NCI-H345 (cell line): Measurements from ENCODE around the gene TNS4.

Experiments
- DNase-seq: peaks from one replicate; lab custom pipeline; 2025; lab: John Stamatoyannopoulos, UW

Gene TNS4

DNA sequence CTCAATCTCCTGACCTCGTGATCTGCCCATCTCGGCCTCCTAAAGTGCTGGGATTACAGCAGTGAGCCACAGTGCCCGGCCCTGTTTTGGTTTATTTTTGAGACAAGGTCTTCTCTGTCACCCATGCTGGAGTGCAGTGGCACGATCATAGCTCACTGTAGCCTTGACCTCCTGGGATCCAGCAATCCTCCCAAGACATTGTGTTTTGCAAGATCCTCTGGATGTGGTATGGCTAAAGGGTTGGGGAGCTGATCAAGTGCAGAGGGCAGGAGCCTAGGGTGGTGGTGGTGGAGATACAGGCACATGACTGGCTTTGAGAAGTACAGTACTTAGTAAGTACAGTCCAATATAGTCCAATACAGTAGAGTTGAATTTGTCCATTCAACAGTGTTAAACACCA, 16.6 kb upstream of the TNS4 start:
- no peak for DNase-seq

DNA sequence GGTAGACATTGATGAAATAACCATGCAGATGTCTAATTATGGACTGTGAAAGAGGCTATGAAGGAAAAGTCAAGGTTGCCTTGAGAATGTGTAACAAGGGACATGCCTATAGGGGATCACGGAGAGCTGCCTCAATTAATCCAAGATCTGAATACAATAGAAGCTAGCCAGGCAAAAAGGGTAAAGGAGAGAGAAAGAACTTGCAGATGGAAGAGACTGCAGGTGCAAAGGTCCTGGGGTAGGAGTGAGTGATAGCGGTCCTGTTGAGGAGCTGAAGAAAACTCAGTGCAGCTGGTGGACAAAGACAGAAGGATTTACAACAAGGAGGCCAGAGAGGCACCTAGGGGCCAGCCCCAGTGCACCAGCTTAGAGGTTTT, 15.9 kb upstream of the TNS4 start:
- DNase-seq: no peak

DNA sequence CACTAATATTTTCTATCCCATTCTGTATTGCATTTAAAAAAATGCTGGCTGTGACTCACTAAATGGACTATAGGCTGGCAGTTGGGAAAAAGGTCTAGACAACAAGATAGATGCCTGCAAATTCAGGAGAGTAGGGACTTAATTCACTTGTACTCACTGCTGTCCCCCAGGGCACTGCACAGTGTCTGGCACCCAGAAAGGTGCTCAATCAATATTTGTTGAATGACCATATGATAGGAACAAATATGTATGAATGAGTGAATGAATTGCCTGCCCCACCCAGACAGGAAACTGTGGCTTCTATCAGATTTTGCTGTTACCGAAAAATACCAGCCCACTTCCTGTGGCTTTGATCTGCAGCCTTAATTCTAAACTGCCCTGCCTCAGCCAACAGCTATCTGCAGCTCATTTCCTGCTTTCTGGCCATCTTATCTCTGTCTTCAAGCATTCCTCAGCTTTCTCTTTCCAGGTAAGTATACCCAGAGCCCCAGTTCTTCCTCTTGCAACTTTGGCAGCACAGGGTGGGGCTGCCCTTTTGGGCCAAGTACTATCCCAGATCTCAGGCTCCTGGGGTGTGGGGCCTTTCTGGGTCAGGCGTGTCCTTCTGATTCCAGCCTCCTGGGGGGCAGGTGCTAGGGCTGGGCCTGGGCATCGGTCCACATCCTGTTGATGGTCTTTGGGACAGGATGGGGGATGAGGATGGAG, 15.3 kb upstream of the TNS4 start:
- no peak for DNase-seq

DNA sequence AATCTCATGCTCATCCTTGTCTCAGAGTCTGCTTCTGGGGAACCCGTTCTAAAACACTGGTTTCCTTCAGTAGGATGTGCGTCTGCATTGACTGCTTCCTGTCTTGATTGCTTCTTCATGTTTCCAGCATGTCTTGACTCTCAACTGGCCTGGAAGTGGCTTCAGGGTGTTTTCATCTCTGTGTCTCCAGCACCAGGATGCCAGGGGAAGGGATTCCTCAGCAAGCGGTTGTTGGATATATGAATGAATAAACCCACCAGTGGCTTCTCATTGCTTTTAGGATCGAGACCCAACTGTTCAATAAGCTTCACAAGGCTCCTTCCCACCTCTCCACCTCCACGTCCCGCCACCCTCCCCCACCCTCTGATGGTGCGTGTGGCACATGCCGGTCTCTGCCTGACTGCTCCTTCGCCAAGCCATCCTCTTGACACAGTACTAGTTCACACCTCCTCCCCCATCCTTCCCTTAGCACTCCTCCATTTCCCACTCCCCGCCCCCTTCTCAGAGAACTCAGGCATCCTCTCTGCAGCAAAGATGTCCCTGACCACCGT, 14.1 kb upstream of the TNS4 start:
- DNase-seq: no peak

DNA sequence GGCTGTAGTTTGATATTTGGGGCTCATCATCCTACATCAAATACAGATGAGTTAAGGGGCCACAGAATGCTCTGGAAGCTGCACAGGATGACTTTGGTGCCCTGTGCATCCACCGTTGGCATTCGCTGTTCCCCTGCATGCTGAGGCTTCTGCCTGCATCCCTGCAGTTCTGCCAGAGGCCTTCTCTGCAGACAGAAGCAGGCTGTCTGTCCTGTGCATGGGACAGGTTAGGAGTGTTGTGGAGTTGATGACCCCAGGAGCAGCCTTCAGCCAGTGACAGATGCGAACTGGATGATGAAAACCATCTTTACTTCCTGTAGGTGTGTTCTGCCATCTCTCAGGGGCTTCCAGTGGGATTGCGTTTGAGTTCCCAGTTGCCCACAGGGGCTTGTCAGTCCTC, 13.6 kb upstream of the TNS4 start:
- DNase-seq: no peak

DNA sequence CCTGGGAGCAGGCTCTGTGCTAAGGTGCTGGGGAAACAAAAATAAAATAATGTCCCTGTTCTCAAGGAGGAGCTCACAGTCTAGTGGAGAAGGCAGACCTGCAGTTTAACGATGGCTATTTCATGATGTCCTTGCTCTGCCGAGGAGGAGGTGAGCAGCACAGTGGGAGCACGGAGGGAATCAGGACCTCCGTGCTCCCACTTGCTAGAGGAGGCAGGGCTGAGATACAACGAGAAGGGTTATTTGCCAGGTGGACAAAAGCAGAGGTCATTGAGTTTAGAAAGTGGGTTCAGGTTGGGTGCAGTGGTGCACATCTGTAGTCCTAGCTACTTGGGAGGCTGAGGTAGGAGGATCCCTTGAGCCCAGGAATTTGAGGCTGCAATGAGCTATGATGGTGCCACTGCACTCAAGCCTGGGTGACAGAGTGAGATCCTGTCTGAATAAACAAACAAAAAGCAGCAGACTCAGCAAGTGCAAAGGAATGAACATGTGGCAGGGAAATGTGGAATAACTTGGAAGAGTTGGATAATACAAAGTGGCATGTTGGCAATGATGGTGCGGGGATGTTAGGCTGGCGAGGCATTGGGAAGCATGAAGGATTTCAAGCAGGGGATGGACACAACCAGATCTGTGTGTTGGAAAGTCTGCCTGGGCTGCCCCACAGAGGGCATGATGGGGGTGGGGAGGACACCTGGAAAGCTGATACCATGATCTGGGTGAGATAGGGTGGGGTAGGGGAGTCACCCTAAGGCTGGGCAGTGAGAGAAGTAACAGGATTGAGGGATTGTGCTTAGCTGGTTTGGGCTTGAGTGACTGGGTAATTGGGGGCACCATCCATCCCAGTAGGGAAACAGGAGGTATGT, 12.8 kb upstream of the TNS4 start:
- no peak for DNase-seq

DNA sequence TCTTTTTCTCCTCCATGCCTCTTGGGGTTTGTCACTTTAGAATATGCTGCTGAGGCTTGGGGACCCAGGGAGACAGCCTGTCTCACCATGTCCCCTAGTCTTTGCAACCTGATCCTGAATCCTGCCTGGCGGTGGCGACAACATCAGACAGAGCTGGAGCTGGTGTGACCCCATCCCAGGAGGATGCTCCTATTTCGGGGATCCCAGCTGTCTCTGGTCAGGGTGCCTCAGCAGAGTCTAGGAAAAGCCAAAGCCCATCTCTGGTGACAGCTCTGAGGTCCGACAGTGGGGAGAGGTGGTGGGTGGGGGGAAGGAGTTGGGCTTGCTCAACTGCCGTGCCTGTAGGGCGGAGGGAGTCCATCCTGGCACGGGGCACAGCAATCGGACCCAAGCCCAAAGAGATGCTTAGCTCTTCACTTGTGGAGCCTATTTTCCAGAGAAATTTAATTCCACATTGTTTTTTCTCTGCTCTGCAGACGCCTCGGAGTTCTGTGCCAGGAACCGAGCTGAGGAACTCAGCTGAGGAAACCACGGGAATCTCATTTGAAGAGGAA, 10.3 kb upstream of the TNS4 start:
- no peak for DNase-seq

DNA sequence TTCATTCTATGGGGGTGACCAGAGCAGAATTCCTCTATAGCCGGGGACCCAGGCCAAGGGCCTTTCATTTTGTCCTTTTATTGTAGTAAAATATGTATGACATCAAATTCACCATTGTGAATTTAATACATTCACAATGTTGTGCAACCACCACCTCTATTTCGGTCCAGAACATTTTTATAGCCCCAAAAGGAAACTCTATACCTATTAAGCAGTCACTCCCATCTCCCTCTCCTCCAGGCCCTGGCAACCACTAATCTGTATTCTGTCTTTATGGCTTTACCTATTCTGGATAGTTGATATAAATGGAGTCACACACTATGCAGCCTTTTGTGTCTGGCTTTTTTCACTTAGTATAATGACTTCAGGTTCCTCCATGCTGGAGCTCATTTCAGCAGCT, 9.7 kb upstream of the TNS4 start:
- DNase-seq: no peak

DNA sequence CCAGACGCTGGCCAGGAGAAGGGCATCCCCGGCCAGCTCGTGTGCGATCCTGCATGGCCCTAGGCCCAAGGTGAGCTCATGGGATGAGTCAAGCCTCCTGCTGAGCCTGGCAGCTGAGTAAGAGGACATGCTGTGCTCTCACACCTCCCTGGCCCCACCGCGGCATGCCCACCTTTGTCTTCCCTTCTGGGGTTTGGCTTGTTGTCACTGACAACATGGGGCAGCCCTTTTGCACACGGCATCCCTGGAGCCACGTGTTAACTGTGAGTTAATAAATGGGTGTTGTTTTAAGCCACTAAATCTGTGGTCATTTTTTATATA, 8.9 kb upstream of the TNS4 start:
- DNase-seq: peak; percentile 19

DNA sequence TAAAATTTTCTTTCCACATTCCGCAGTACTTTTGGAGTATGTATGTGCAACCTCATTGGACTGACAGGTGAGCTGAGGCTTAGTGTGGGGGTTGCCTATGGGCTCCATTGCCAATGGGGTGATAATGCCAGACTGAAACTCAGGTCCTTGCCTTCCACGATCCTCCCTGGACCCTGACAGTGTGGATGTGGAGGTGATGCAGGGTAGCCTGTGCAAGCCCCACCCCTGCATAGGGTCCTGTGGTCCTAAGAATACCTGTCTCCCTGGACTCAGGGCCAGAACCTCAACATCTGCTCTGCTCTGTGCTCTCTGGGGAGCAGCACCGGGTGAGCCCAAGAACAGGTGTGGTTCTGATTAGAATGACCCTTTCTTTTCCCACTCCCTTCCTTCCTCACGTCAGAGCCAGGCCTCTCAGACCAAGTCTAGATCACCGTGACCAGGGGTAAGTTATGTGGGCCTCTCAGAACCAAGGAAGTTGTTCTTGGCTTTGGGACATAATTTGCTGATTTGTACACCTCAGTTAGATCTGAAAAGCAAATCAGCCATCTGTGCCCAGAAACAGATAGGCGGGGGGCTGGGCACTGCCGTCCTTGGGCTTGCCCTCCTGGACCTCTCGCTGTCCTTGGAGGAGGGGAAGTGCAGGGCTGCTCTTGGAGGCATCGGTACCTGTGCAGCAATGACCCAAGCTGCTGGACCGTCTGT, 8.4 kb upstream of the TNS4 start:
- DNase-seq: no peak

DNA sequence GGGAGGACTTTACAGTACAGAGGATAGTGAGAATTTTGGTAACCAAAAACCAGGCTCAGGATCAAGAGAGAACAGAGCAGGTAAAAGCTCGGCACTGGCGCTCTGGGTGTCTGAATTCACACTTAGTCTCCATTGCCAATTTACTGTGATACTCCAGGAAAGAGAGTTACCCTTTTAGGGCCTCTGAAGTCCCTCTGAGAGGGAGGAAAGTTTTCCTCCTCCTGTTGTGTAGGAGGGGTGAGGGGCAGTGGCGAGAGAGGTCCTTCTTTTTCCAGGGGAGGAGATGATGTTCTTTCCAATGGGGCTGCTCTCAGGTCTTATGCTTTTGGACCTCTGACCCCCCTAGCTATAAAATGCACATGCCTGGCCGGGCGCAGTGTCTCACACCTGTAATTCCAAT, 5.4 kb upstream of the TNS4 start:
- no peak for DNase-seq

DNA sequence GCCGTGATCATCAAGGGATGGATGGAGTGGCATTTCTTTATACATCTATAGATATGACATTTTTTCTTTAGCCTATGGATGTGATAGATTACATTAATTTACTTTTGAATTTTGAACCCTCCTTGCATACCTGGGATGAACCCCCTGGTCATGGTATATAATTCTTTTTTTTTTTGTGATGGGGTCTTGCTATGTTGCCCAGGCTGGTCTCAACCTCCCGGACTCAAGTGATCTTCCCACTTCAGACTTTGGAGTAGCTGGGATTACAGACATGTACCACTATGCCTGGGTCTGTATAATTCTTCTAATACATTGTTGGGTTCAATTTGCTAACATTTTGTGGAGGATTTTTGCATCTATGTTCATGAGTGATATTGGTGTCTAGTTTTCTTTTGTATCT, 1.7 kb upstream of the TNS4 start:
- no peak for DNase-seq

DNA sequence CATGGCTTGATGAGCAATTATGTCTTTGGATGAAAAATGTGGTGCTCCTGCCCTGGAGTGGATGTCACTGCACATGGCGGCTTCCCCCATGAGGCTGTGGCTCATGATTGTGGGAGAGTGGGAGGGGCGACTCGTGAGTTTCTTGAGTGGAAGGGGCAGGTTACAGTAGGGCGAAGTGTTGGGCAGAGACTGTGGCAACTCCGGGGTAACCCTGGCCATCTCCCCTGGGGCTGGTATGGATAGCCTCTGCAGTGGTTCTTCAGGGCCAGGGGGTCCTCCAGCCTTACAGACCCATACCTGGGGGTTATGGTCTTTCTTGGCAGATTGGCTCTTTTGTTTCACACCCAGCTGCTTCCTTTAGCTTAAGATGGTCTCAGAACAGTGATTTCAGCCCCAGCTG, 1.3 kb upstream of the TNS4 start:
- DNase-seq: no peak

DNA sequence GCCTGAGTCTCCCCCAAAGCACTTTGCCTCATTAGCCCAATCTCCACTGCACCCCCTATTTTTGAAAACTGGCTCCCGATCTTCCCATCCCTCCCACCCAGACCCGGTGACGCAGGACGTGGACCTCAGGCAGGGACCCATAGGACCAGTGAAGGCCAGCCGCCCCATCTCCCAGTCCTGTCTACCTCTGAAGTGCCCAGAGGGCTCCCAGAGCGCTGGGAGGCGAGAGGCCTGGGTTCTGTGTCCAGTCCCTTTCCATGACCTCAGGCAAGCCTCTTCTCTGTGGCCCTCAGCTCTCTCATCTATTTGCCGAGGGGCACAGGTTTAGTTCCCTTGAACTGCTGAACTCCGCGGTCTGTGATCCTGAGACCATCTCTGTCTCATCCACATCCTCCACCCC, 714 bp downstream of the TNS4 start:
- DNase-seq: no peak

DNA sequence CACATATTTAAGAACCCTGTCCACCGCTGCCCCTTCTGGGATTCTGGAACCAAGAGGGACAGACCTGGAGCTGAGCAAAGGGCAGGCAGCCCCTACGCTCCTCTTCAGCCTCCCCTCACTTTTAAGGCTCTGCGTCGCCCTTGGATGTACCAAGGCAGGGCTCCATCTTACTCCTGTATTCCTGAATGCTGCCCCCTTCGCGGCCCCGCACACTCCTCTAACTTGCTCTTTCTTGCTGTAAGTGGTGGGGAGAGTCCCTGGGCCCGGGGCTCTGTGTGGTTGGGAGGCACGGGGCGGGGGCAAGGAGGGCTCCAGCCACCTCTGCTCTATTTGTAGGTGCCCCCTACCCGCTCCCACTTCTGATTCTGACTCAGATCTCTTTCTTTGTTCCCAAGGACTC, 1.2 kb downstream of the TNS4 start:
- DNase-seq: no peak

DNA sequence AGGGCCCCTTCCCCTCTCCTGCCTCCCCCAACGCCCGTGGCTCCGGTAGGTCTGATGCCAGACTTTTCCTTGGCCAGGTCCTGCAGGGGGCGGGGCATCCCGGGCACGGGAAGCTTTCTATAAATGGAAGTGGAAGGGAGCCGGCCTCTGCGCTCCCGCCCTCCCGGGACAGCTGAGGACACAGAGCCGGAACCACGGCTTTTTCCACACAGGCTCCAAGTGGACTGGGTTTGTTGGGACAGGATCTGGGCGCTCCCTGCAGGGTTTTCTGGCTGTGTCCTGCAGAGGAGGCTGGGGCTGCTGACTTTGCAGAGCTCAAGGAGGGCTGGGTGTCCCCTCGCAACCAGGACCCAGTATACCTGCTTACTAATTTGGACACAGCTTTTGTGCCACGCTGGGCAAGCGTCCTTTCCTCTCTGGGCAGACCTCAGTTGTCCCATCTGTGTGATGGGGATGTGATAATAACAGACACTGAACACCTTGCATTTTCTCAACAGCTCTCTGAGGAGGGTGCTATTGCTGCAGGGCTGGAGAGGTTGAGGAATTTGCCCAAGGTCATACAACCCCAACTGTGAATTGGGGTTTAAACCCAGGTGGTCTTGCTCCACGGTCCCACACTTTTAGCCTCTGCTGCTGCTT, 1.8 kb downstream of the TNS4 start:
- DNase-seq: peak; percentile 38

DNA sequence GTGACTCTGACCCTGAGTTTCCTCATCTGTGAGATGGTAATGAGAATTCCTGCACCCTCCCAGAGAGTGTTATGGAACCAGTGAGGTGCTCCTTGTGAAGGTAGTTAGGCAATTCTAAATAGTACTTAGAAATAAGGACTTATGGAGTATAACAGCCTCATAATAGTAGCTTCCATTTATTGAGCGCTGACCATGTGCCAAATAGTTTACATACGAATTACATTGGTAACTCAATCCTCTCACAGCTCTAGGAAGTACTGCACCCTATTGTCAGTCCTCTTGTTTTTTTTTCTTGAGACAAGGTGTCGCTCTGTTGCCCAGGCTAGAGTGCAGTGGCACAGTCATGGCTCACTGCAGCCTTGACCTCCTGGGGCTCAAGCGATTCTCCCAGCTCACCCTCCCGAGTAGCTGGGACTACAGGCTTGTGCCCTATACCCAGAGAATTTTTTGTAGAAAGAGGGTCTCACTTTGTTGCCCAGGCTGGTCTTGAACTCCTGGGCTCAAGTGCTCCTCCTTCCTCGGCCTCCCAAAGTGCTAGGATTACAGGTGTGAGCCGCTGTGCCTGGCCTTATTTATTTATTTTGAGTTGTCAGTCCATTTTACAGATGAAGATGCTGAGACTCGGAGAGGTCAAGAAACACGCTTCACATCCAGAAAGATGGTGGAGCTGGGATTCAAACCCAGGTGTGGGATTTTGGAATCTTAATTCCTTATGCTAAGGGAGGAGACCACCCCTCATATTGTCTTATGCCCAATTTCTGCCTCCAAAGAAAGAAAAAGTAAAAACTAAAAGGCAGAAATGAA, 2.9 kb downstream of the TNS4 start:
- peak; percentile 55 for DNase-seq

DNA sequence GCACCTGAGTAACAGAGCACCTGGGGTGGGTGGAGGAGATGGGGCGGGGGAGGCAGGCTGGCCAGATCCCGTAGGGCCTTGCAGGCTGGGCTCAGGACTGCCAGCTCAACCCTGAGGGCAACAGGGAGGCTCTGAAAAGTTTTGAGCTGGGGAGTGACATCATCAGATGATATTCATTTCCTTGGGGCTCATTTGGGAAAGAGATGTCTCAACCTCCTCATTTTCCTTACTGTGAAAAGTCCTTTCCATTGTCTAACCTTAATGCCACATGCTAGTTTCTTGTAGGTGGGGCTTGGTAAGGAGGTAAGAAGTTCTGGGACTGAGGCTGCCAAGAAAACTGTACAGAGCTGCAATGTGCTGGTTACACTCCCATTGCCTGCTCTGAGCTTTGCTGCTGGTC, 3.7 kb downstream of the TNS4 start:
- DNase-seq: no peak

DNA sequence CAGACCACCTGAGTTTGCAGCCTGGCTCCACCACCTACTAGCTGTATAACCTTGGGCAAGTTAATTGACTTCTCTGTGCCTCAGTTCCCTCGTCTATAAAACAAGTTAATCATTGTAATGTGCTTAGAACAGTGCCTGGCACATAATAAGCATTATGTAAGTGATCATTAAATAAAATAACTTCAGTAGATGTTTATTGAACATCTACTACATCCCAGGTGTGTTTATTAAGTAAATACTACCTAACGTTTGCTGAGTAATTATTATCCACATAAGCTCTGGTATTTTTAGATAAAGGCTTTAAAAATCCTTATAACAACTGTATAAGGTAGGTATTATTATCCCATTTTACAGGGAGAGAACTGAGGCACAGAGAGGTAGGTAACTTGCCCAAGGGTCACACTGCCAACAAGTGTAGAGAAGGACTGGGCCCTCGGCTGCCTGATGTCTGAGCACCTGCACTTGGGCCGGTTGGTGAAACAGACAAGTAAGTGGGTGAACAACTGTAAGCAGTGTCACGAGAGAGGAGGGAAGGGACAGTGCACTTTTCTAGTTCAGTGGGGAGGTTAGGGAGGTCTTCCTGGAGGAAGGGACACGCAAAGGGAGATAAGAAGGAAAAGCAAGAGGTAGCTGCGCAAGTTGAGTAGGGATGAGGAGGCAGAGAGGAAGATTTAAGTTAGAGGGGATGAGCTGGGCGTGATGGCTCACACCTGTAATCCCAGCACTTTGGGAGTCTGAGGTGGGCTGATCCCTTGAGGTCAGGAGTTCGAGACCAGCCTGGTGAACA, 4.6 kb downstream of the TNS4 start:
- no peak for DNase-seq

DNA sequence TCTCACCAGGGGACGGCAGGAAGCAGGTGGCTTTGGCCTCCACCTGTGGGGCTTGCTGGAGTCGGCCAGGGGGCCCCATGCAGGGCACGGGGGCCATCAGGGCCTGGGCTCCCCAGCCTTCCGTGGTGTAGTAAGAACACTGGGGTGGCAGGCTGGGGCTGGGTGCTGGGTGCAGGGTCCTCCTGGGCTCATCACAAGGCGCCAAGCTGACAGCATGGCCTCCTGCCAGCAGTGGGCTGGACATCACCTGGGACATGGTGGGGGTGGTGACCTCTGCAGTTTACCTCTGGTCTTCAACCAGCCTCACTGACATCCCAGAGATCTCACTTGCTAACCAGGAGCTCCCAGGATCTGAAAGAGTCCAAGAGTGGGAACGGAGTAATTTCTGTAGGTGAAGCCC, 5.3 kb downstream of the TNS4 start:
- DNase-seq: no peak

DNA sequence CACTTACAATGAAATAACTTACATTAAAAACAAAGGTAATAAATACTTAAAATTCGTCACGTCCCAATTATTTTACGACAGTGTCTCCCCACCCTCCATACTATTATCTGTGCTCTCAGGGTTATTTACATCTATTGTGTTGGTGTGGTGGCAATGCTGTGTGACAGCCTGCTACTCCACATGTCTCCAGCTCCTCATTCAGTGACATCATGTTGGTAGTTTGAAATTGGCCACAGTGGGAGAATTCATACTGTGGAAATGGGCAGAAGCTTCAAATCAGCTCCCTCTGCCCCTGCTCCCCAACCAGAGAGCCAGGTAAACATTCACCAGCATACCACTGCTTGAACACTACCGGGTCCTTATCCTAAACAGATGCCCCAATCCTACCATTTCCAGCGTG, 6.3 kb downstream of the TNS4 start:
- no peak for DNase-seq
